IMR-90 (cell line): ENCODE results near the gene CAMTA1. TPM values are rescaled to one million over a fixed set of nuclear protein-coding genes. Genes with fewer than 3 reads are reported as not detected.

Experiments
- ATAC-seq: fragments of 200-7000 bp; cut with Tn5 transposase; 2 replicates; pipeline ENCODE4 v1.9.1; 2020; ENCODE audit warnings: low read depth, mild to moderate bottlenecking, moderate library complexity
- BruUV-seq: library from RNA; stranded (reverse); fragments of 400-500 nt; replicated peaks from 2 replicates; lab custom pipeline; 2021; lab: Mats Ljungman, UMichigan
- CTCF ChIA-PET: fragments of 300-600 bp; formaldehyde crosslinking; extraction: SDS; loops from one replicate; lab custom pipeline; 2021; ENCODE audit warnings: antibody characterized with exemption; lab: Yijun Ruan, JAX
- POLR2A ChIA-PET: fragments of 300-600 bp; sonication (Branson Sonifier 250); formaldehyde crosslinking; loops from one replicate; lab custom pipeline; 2022; ENCODE audit warnings: antibody characterized with exemption; ENCODE audit not compliant: unreplicated experiment; lab: Charles Lee
- DNase-seq: peaks from one replicate; pipeline ENCODE4 v3.0.0; 2013
- H2AFZ ChIP-seq: replicated peaks from 2 replicates; pipeline ENCODE3; 2013; ENCODE audit warnings: low read length, mild to moderate bottlenecking; ENCODE audit not compliant: poor library complexity
- H2AK5ac ChIP-seq: 2 replicates; pipeline ENCODE4 v1.6.1; 2013; ENCODE audit warnings: low read depth, low read length, inconsistent platforms
- H2AK9ac ChIP-seq: replicated peaks from 2 replicates; pipeline ENCODE3; 2013; ENCODE audit warnings: mild to moderate bottlenecking, low read depth, low read length, moderate library complexity; ENCODE audit not compliant: poor library complexity
- H2BK120ac ChIP-seq: 2 replicates; pipeline ENCODE4 v1.6.1; 2013; ENCODE audit warnings: low read depth, low read length, inconsistent platforms
- H2BK15ac ChIP-seq: 3 replicates; pipeline ENCODE4 v1.6.1; 2013; ENCODE audit warnings: low read depth, low read length, inconsistent platforms
- H2BK20ac ChIP-seq: 2 replicates; pipeline ENCODE4 v1.6.1; 2013; ENCODE audit warnings: low read depth, mild to moderate bottlenecking, inconsistent platforms, low read length, moderate library complexity
- H2BK5ac ChIP-seq: 2 replicates; pipeline ENCODE4 v1.6.1; 2013; ENCODE audit warnings: mild to moderate bottlenecking, low read depth, low read length, inconsistent platforms; ENCODE audit not compliant: poor library complexity, severe bottlenecking
- H3K14ac ChIP-seq: replicated peaks from 2 replicates; pipeline ENCODE4 v1.6.1; 2013; ENCODE audit warnings: low read depth, low read length, inconsistent platforms
- H3K18ac ChIP-seq: 2 replicates; pipeline ENCODE4 v1.6.1; 2013; ENCODE audit warnings: low read depth, low read length, control low read depth
- H3K23ac ChIP-seq: 2 replicates; pipeline ENCODE4 v1.6.1; 2013; ENCODE audit warnings: low read depth, low read length, inconsistent platforms
- H3K27ac ChIP-seq: 2 replicates; pipeline ENCODE4 v1.5.1; 2013; ENCODE audit warnings: mild to moderate bottlenecking, control low read depth, low read length; ENCODE audit not compliant: insufficient read depth
- H3K27me3 ChIP-seq: 2 replicates; pipeline ENCODE4 v1.6.1; 2013; ENCODE audit warnings: low read length; ENCODE audit not compliant: control insufficient read depth, insufficient read depth
- H3K36me3 ChIP-seq: 2 replicates; pipeline ENCODE4 v1.6.1; 2013; ENCODE audit warnings: low read length, mixed read lengths; ENCODE audit not compliant: control insufficient read depth, insufficient read depth
- H3K4ac ChIP-seq: 2 replicates; pipeline ENCODE4 v1.6.1; 2013; ENCODE audit warnings: low read depth, low read length, inconsistent platforms
- H3K4me1 ChIP-seq: 2 replicates; pipeline ENCODE4 v1.6.1; 2013; ENCODE audit warnings: low read length, mixed read lengths; ENCODE audit not compliant: control insufficient read depth, insufficient read depth
- H3K4me2 ChIP-seq: 2 replicates; pipeline ENCODE4 v1.6.1; 2013; ENCODE audit warnings: low read depth, mild to moderate bottlenecking, control low read depth, low read length, moderate library complexity
- H3K4me3 ChIP-seq: 2 replicates; pipeline ENCODE4 v1.5.1; 2013; ENCODE audit warnings: low read depth, mild to moderate bottlenecking, control low read depth, low read length, moderate library complexity; ENCODE audit not compliant: insufficient read depth
- H3K56ac ChIP-seq: 2 replicates; pipeline ENCODE4 v1.6.1; 2013; ENCODE audit warnings: low read length, inconsistent platforms; ENCODE audit not compliant: insufficient read depth; ENCODE audit errors: extremely low read depth
- H3K79me1 ChIP-seq, 2 experiments: 2 replicates each; pipeline ENCODE4 v1.6.1; 2013; ENCODE audit warnings: low read length in 2 of 2, inconsistent platforms in 1 of 2, low read depth in 1 of 2
- H3K9ac ChIP-seq: 2 replicates; pipeline ENCODE4 v1.6.1; 2013; ENCODE audit warnings: low read depth, low read length, control low read depth
- H3K9me1 ChIP-seq: 2 replicates; pipeline ENCODE4 v1.6.1; 2013; ENCODE audit warnings: low read length, inconsistent platforms; ENCODE audit not compliant: insufficient read depth
- H3K9me3 ChIP-seq: 2 replicates; pipeline ENCODE4 v1.6.1; 2013; ENCODE audit warnings: low read length; ENCODE audit not compliant: control insufficient read depth, insufficient read depth
- H4K20me1 ChIP-seq: 2 replicates; pipeline ENCODE4 v1.6.1; 2013; ENCODE audit warnings: low read length, inconsistent platforms; ENCODE audit not compliant: insufficient read depth
- H4K5ac ChIP-seq: 2 replicates; pipeline ENCODE4 v1.6.1; 2013; ENCODE audit warnings: mild to moderate bottlenecking, low read depth, low read length, control low read depth
- H4K8ac ChIP-seq, 2 experiments: 2 replicates each; pipeline ENCODE4 v1.6.1; 2013; ENCODE audit warnings: low read depth in 2 of 2, low read length in 2 of 2, control low read depth in 1 of 2, inconsistent platforms in 1 of 2
- H4K91ac ChIP-seq: 2 replicates; pipeline ENCODE4 v1.6.1; 2013; ENCODE audit warnings: low read depth, low read length, inconsistent platforms; ENCODE audit not compliant: insufficient read depth
- BHLHE40 ChIP-seq: fragments of 150-350 bp; IDR thresholded peaks from 2 replicates; pipeline ENCODE4 v1.6.1; 2016; ENCODE audit warnings: mild to moderate bottlenecking, low read depth, low read length
- ELK1 ChIP-seq: fragments of 150-350 bp; IDR thresholded peaks from 2 replicates; pipeline ENCODE4 v1.6.1; 2016; ENCODE audit warnings: low read depth, mild to moderate bottlenecking, low read length, moderate library complexity, borderline replicate concordance
- FOS ChIP-seq: fragments of 150-350 bp; IDR thresholded peaks from 2 replicates; pipeline ENCODE4 v1.6.1; 2016; ENCODE audit warnings: low read depth, low read length
- MXI1 ChIP-seq: IDR thresholded peaks from 2 replicates; pipeline ENCODE4 v1.6.1; 2012; ENCODE audit warnings: low read depth, mild to moderate bottlenecking, low read length, moderate library complexity, borderline replicate concordance
- POLR2A ChIP-seq: IDR thresholded peaks from 2 replicates; pipeline ENCODE4 v1.6.1; 2012; ENCODE audit warnings: mild to moderate bottlenecking, low read depth, low read length
- RCOR1 ChIP-seq: IDR thresholded peaks from 2 replicates; pipeline ENCODE4 v1.6.1; 2012; ENCODE audit warnings: mild to moderate bottlenecking, low read length, improper control_type of control experiment; ENCODE audit not compliant: insufficient replicate concordance
- RFX5 ChIP-seq: IDR thresholded peaks from 2 replicates; pipeline ENCODE4 v1.8.0; 2012; ENCODE audit warnings: low read depth, mild to moderate bottlenecking, low read length, moderate library complexity
- SMC3 ChIP-seq: fragments of 150-350 bp; IDR thresholded peaks from 2 replicates; pipeline ENCODE4 v1.6.1; 2016; ENCODE audit warnings: low read depth, mild to moderate bottlenecking, antibody characterized with exemption, low read length, moderate library complexity
- WGBS, 2 experiments: methylation state at CpG; one replicate each; pipeline versions ENCODE4 v1.1.5 to v1.1.7; 2013; ENCODE audit warnings: missing lambda C conversion rate in 2 of 2; ENCODE audit not compliant: insufficient read length in 1 of 2; ENCODE audit errors: extremely low coverage in 2 of 2; 5-methylcytosine and 5-hydroxymethylcytosine counted together
- dilution Hi-C: fragments of 300-500 bp; cut with HindIII; formaldehyde crosslinking; loops from one replicate; pipeline ENCODE4 v1.14.3; 2018; ENCODE audit warnings: low sequenced_read_pairs; ENCODE audit not compliant: unreplicated experiment
- in situ Hi-C: fragments of 300-500 bp; cut with MboI; formaldehyde crosslinking; loops from 3 replicates; pipeline ENCODE4 v1.14.3; 2019; ENCODE audit warnings: low sequenced_read_pairs, inconsistent platforms, mixed read lengths
- intact Hi-C: fragments of 100-400 bp; cut with micrococcal nuclease; formaldehyde crosslinking; loops from 2 replicates; pipeline ENCODE4 v1.10.0; 2022
- polyA plus RNA-seq, 3 experiments: library from polyadenylated mRNA; depleted of rRNA; stranded (reverse); fragments of >200 nt; gene quantifications; 2 replicates each; pipeline ENCODE4 v1.2.3, GENCODE V29; 2012; ENCODE audit warnings: low replicate concordance in 1 of 3
- total RNA-seq: library from RNA; depleted of rRNA; stranded (reverse); fragments of >200 nt; gene quantifications from 2 replicates; pipeline ENCODE4 v1.2.3, GENCODE V29; 2012
- TF ChIP-seq, protein P1 (sequence below): conservative IDR thresholded peaks from 2 replicates; pipeline ENCODE4 v1.5.1; 2012; ENCODE audit warnings: mild to moderate bottlenecking, low read depth, low read length, improper control_type of control experiment
- TF ChIP-seq, protein P2 (sequence below): fragments of 150-350 bp; IDR thresholded peaks from 2 replicates; pipeline ENCODE4 v1.6.1; 2017; ENCODE audit warnings: mild to moderate bottlenecking, antibody characterized with exemption, low read length, low read depth

CAMTA1 gene
- total and polyA plus RNA-seq, 2 of the 4 experiments (the other 2 are of a cell fraction) = 35.5 to 74.3 TPM

GRCh38 chr1:7745783-7746182 lies 960.5 kb downstream of the CAMTA1 start:
- Histone ChIP-seq H3K27me3 (peaks cover 12% of the 10 kb centered on the region), H2BK5ac (no peak overlapping the region), H3K9me1 (no peaks in the 10 kb centered on the region), H4K8ac (no peak overlapping the region), H2AK5ac (no peak overlapping the region), H3K4ac (no peak overlapping the region), H3K23ac (no peak overlapping the region), H2AK9ac (no peak overlapping the region), H3K4me1 (no peaks in the 10 kb centered on the region), H4K91ac (no peak overlapping the region), H2BK120ac (no peak overlapping the region), H3K36me3 (no peaks in the 10 kb centered on the region), H3K27ac (no peak overlapping the region), H3K4me2 (no peak overlapping the region), H3K9me3 (no peaks in the 10 kb centered on the region), H4K20me1 (no peaks in the 10 kb centered on the region), H4K5ac (no peak overlapping the region), H3K4me3 (no peak overlapping the region), H2AFZ (no peak overlapping the region), H3K14ac (no peak overlapping the region), H2BK15ac (no peak overlapping the region), H3K79me1 (no peaks in the 10 kb centered on the region), H3K56ac (no peak overlapping the region), H3K9ac (no peak overlapping the region), H2BK20ac (no peak overlapping the region), H3K18ac (no peak overlapping the region)
- in situ Hi-C loops (no loop called here), intact Hi-C loops (no loop called here), dilution Hi-C loops (no loop called here)
- DNase-seq (no peak), ATAC-seq (no peak)
- ChIA-PET POLR2A (no interaction called here), CTCF (interaction anchor here (1.4 kb wide), 1 partner anchor 78 kb away, joined by 3 read pairs; no protein-coding TSS in a partner anchor)
- TF ChIP-seq ELK1 (no peak), MXI1 (no peak), RFX5 (no peak), SMC3 (no peak), POLR2A (no peak), BHLHE40 (no peak), RCOR1 (no peak), FOS (no peak)
- TF ChIP-seq, protein P1, sequence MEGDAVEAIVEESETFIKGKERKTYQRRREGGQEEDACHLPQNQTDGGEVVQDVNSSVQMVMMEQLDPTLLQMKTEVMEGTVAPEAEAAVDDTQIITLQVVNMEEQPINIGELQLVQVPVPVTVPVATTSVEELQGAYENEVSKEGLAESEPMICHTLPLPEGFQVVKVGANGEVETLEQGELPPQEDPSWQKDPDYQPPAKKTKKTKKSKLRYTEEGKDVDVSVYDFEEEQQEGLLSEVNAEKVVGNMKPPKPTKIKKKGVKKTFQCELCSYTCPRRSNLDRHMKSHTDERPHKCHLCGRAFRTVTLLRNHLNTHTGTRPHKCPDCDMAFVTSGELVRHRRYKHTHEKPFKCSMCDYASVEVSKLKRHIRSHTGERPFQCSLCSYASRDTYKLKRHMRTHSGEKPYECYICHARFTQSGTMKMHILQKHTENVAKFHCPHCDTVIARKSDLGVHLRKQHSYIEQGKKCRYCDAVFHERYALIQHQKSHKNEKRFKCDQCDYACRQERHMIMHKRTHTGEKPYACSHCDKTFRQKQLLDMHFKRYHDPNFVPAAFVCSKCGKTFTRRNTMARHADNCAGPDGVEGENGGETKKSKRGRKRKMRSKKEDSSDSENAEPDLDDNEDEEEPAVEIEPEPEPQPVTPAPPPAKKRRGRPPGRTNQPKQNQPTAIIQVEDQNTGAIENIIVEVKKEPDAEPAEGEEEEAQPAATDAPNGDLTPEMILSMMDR = no peak
- TF ChIP-seq, protein P2, sequence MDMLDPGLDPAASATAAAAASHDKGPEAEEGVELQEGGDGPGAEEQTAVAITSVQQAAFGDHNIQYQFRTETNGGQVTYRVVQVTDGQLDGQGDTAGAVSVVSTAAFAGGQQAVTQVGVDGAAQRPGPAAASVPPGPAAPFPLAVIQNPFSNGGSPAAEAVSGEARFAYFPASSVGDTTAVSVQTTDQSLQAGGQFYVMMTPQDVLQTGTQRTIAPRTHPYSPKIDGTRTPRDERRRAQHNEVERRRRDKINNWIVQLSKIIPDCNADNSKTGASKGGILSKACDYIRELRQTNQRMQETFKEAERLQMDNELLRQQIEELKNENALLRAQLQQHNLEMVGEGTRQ = no peak
- 95% methylated on average over 3 of the region's 10 CpGs; no CpG with 5 or more reads in 1 of the 2 experiments for WGBS, 2 experiments
- BruUV-seq = no TSS peak
